Suprapubic skin (tissue), 4 donors: ENCODE measurements around the gene S1PR4. TPM values are rescaled to one million over a fixed set of nuclear protein-coding genes. Genes with fewer than 3 reads are reported as not detected.

Experiments used
- DNase-seq, 2 donors: peaks; one replicate each; pipeline ENCODE4 v3.0.0-alpha.2; 2019; ENCODE audit warnings: low spot score in 2 of 2
- H3K27ac ChIP-seq: fragments of 200-600 bp; sonication (generic); one replicate; pipeline ENCODE4 v1.5.1; 2019
- H3K27me3 ChIP-seq: fragments of 200-600 bp; sonication (generic); one replicate; pipeline ENCODE4 v1.5.1; 2019
- H3K36me3 ChIP-seq: fragments of 200-600 bp; sonication (generic); one replicate; pipeline ENCODE4 v1.5.1; 2019
- H3K4me1 ChIP-seq: fragments of 200-600 bp; sonication (generic); one replicate; pipeline ENCODE4 v1.5.1; 2019
- H3K4me3 ChIP-seq: fragments of 200-600 bp; sonication (generic); one replicate; pipeline ENCODE4 v1.5.1; 2019; ENCODE audit warnings: mild to moderate bottlenecking
- H3K9me3 ChIP-seq: fragments of 200-600 bp; sonication (generic); one replicate; pipeline ENCODE4 v1.5.1; 2019
- EP300 ChIP-seq: sonication (generic); formaldehyde crosslinking; IDR thresholded peaks from one replicate; pipeline ENCODE4 v1.6.1; 2017; ENCODE audit warnings: antibody characterized with exemption
- POLR2A ChIP-seq, 2 donors: fragments of 450-650 bp; IDR thresholded peaks; one replicate each; pipeline ENCODE4 v1.6.1; 2017; ENCODE audit warnings: antibody characterized with exemption in 2 of 2, mild to moderate bottlenecking in 2 of 2, moderate library complexity in 2 of 2
- POLR2AphosphoS5 ChIP-seq, 3 donors: sonication (generic); formaldehyde crosslinking; IDR thresholded peaks; one replicate each; pipeline ENCODE4 v1.6.1; 2017; ENCODE audit warnings: antibody characterized with exemption in 3 of 3
- WGBS: methylation state at CpG from one replicate; pipeline ENCODE4 v1.1.5; 2018; 5-methylcytosine and 5-hydroxymethylcytosine counted together
- total RNA-seq, 4 donors: library from RNA; depleted of rRNA; stranded (reverse); fragments of >200 nt; gene quantifications; one replicate each; pipeline ENCODE4 v1.1.0, GENCODE V29; 2016
- TF ChIP-seq, protein P1 (sequence below), 2 donors: fragments of 200-600 bp in 1 of 2; fragments of 450-650 bp in 1 of 2; sonication (generic) in 1 of 2; IDR thresholded peaks; one replicate each; pipeline ENCODE4 v1.5.1; 2016 to 2019; ENCODE audit warnings: antibody characterized with exemption in 2 of 2, mild to moderate bottlenecking in 1 of 2, moderate library complexity in 1 of 2

S1PR4 gene
- total RNA-seq, 4 donors from 2014 or later: 0.42 to 2.5 (median 1.9) TPM

DNA sequence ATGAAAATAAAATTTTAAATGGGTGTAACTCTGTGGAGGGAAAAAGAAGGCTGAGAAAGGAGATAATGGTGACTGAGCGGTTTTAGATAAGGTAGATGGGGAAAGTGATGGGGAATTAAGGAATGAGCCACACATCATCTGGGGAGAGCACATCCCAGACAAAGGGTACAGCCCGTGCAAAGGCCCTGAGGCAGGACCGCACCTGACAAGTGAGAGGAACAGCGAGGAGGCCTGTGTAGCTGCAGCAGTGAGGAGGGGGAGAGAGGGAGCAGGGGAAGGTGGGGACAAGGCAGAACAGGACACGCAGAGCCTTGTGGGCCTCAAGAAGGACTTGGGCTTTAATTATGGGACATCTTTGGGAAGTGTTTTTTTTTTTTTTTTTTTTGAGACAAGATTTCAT is 44.1 kb downstream of the S1PR4 start:
- TF ChIP-seq EP300 (no peak), POLR2AphosphoS5 (IDR thresholded peaks at IDR 0.05) (no peak)
- TF ChIP-seq, protein P1, sequence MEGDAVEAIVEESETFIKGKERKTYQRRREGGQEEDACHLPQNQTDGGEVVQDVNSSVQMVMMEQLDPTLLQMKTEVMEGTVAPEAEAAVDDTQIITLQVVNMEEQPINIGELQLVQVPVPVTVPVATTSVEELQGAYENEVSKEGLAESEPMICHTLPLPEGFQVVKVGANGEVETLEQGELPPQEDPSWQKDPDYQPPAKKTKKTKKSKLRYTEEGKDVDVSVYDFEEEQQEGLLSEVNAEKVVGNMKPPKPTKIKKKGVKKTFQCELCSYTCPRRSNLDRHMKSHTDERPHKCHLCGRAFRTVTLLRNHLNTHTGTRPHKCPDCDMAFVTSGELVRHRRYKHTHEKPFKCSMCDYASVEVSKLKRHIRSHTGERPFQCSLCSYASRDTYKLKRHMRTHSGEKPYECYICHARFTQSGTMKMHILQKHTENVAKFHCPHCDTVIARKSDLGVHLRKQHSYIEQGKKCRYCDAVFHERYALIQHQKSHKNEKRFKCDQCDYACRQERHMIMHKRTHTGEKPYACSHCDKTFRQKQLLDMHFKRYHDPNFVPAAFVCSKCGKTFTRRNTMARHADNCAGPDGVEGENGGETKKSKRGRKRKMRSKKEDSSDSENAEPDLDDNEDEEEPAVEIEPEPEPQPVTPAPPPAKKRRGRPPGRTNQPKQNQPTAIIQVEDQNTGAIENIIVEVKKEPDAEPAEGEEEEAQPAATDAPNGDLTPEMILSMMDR (IDR thresholded peaks at IDR 0.05): no peak
- 78% methylated on average over 5 of the region's 5 CpGs for WGBS
- Histone ChIP-seq H3K4me3 (no peak overlapping the region), H3K36me3 (no peaks in the 10 kb centered on the region), H3K27me3 (peaks cover 62% of the 10 kb centered on the region), H3K9me3 (no peaks in the 10 kb centered on the region), H3K4me1 (peaks cover 8% of the 10 kb centered on the region), H3K27ac (no peak overlapping the region)
- no peak for DNase-seq

DNA sequence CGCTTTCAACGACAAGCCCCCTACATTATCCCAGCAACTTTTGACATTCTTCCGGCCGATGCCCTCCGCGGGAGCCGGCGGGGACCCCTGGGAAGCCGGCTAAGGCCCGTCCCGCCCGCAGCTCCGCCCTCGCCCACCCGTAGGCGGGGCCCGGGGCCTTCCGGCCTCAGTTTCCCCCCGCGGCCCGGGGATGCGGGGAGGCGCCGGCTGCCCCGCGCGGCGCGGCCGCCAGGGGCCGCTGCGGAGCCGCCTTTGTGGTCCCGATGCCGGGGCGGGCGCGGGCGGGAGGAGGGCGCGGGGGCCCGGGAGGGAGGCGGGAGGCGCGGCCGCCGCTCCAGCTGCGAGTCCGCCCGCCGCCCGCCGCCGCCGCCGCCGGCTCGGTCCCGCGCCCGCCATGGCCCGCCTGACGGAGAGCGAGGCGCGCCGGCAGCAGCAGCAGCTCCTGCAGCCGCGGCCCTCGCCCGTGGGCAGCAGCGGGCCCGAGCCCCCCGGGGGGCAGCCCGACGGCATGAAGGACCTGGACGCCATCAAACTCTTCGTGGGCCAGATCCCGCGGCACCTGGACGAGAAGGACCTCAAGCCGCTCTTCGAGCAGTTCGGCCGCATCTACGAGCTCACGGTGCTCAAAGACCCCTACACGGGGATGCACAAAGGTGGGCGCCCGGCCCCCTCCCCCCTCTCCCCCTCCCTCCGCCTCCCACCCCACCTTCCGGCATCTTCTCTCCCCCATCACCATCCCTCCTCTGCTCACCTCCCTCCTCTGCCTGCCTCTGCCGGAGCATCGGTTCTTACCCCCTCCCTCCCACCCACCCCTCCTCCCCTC is 46.0 kb downstream of the S1PR4 start, which contains the start of gene CELF5:
CELF5 (plus strand) TSS at position 316 of the 823 bp plus-strand sequence; CDS start at position 395, 79 bp downstream.
- no peak for DNase-seq

GRCh38 chr19:3225169-3225485 is 46.6 kb downstream of the S1PR4 start:
- H3K4me1 ChIP-seq: peaks cover 8% of the 10 kb centered on the region
- no peaks in the 10 kb centered on the region for H3K9me3 ChIP-seq
- DNase-seq: no peak
- H3K27ac ChIP-seq: no peak overlapping the region
- peaks cover 84% of the 10 kb centered on the region for H3K27me3 ChIP-seq
- no peak overlapping the region for H3K4me3 ChIP-seq
- no peaks in the 10 kb centered on the region for H3K36me3 ChIP-seq
- WGBS: 0% methylated on average over 5 of the region's 9 CpGs
- TF ChIP-seq, protein P1 (IDR thresholded peaks at IDR 0.05): no peak
- TF ChIP-seq POLR2AphosphoS5 (IDR thresholded peaks at IDR 0.05): no peak
- TF ChIP-seq EP300: no peak
- TF ChIP-seq POLR2A (IDR thresholded peaks at IDR 0.05): no peak

More for the DNA sequence above, 46.0 kb downstream of the S1PR4 start, which contains the start of gene CELF5:
- 8% methylated on average over 19 of the region's 94 CpGs for WGBS
- H3K27me3 ChIP-seq: peaks cover 79% of the 10 kb centered on the region
- TF ChIP-seq EP300 (no peak), POLR2A (IDR thresholded peaks at IDR 0.05) (no peak), POLR2AphosphoS5 (IDR thresholded peaks at IDR 0.05) (no peak)
- TF ChIP-seq, protein P1 (IDR thresholded peaks at IDR 0.05): peak; percentile 40 to 74
- peaks cover 8% of the 10 kb centered on the region for H3K4me1 ChIP-seq
- no peak within 1 kb of the TSS for H3K27ac ChIP-seq
- H3K36me3 ChIP-seq: no peaks in the 10 kb centered on the region
- H3K4me3 ChIP-seq: peak within 1 kb of the TSS; percentile 34
- no peaks in the 10 kb centered on the region for H3K9me3 ChIP-seq

DNA sequence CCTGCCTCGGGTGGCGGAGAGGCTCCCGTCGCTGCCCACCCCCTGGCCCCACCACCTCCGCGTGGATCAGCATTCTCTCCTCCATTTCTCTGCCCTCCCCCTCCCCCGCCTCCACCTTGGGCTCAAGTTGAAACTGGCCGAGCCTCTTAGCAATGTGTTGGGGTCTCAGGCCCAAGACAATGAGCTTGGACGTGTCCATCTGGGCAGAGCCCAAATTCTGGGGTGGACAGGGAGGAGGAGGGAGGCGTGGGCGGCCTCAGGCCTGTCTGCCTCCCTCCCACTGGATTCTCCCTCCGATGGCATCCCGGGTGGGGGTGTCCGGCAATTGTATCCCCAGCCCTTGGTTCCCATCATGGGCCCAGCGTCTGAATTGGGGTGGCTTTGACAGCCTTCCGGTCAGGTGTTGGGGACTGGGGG is 47.1 kb downstream of the S1PR4 start:
- no peak overlapping the region for H3K27ac ChIP-seq
- H3K36me3 ChIP-seq: no peaks in the 10 kb centered on the region
- WGBS: 62% methylated on average over 5 of the region's 16 CpGs
- TF ChIP-seq, protein P1 (IDR thresholded peaks at IDR 0.05): no peak
- no peak for TF ChIP-seq EP300
- no peak for TF ChIP-seq POLR2AphosphoS5 (IDR thresholded peaks at IDR 0.05)
- TF ChIP-seq POLR2A (IDR thresholded peaks at IDR 0.05): no peak
- peaks cover 8% of the 10 kb centered on the region for H3K4me1 ChIP-seq
- no peaks in the 10 kb centered on the region for H3K9me3 ChIP-seq
- no peak for DNase-seq
- H3K27me3 ChIP-seq: peaks cover 90% of the 10 kb centered on the region
- H3K4me3 ChIP-seq: no peak overlapping the region

- WGBS: 63% methylated on average over 12 of the region's 12 CpGs
- Histone ChIP-seq H3K4me3 (no peak overlapping the region), H3K27ac (no peak overlapping the region), H3K9me3 (no peaks in the 10 kb centered on the region), H3K4me1 (peaks cover 8% of the 10 kb centered on the region), H3K36me3 (no peaks in the 10 kb centered on the region), H3K27me3 (peaks cover 83% of the 10 kb centered on the region)
- TF ChIP-seq EP300 (no peak), POLR2AphosphoS5 (IDR thresholded peaks at IDR 0.05) (no peak), POLR2A (IDR thresholded peaks at IDR 0.05) (no peak)
- TF ChIP-seq, protein P1 (IDR thresholded peaks at IDR 0.05): no peak
- DNase-seq: no peak
Observed at GRCh38 chr19:3227054-3227626, 48.6 kb downstream of the S1PR4 start.
